ES-I3 (cell line): Measurements from ENCODE around the gene ERAS.

ENCODE experiments used
- H3K36me3 ChIP-seq: 2 replicates; pipeline ENCODE4 v1.6.1; 2013; ENCODE audit warnings: mild to moderate bottlenecking, low read length, control low read depth, moderate library complexity; ENCODE audit not compliant: insufficient read depth
- H3K4me1 ChIP-seq: 2 replicates; pipeline ENCODE4 v1.6.1; 2013; ENCODE audit warnings: mild to moderate bottlenecking, control low read depth, low read length; ENCODE audit not compliant: insufficient read depth
- H3K9ac ChIP-seq: 2 replicates; pipeline ENCODE4 v1.6.1; 2013; ENCODE audit warnings: low read depth, mild to moderate bottlenecking, low read length, moderate library complexity
- H3K9me3 ChIP-seq: 2 replicates; pipeline ENCODE4 v1.6.1; 2013; ENCODE audit warnings: mild to moderate bottlenecking, low read length, moderate library complexity; ENCODE audit not compliant: control insufficient read depth, insufficient read depth

Gene ERAS

DNA sequence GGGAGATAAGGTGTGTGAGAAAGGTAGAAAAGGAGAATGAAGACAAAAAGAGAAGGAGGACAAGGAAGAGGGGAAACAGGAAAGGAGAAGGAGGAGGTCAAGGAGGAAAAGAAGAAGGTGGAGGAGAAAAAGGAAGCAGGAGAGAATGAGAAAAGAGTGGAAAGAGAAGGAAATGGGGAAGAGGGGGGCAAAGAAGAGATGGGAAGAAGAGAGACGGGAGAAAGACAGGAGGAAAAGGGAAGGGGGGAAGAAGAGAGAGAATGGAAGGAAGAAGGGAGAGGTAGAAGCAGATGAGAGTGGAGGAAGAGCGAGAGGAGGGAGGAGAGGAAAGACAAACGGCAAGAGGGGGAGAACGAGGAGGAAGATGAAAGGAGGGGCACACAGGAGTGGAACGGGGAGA, 35.8 kb upstream of the ERAS start:
- Histone ChIP-seq H3K36me3 (no peaks in the 10 kb centered on the region), H3K4me1 (peaks cover 15% of the 10 kb centered on the region; the same call in 1 of the 2 replicates), H3K9me3 (no peaks in the 10 kb centered on the region), H3K9ac (no peak overlapping the region)

DNA sequence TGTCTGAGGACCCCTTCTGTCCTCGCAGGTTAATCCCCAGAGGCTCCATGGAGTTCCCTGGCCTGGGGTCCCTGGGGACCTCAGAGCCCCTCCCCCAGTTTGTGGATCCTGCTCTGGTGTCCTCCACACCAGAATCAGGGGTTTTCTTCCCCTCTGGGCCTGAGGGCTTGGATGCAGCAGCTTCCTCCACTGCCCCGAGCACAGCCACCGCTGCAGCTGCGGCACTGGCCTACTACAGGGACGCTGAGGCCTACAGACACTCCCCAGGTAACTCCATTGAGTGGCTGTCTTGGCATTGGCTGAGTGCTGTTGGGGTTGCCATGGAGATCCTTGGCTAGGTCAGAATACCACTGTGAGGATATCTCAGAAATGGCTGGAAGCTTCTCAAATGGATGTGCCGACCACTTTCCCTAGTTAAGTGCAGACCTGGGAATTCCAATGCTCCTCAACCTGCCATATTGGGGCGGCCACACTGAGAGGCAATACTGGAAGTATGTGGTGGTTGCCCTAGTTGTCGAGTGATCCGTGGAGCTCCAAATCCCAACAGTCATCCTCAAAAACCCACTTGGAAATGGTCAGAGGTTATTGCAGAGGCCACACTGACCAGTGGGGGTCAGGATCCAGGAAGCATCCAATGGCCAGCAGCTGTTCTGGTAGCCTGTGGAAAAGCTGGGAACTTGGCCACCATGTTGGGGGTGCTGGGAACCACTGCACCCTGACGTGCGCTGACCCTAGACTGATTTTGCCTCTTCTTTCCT, 35.1 kb upstream of the ERAS start:
- Histone ChIP-seq H3K9me3 (no peaks in the 10 kb centered on the region), H3K36me3 (no peaks in the 10 kb centered on the region), H3K9ac (no peak overlapping the region), H3K4me1 (peaks cover 15% of the 10 kb centered on the region; the same call in 1 of the 2 replicates)

GRCh38 chrX:48792219-48792618, 34.1 kb upstream of the ERAS start:
- Histone ChIP-seq H3K9ac (no peak overlapping the region), H3K36me3 (no peaks in the 10 kb centered on the region), H3K4me1 (peaks cover 15% of the 10 kb centered on the region; the same call in 1 of the 2 replicates), H3K9me3 (no peaks in the 10 kb centered on the region)

DNA sequence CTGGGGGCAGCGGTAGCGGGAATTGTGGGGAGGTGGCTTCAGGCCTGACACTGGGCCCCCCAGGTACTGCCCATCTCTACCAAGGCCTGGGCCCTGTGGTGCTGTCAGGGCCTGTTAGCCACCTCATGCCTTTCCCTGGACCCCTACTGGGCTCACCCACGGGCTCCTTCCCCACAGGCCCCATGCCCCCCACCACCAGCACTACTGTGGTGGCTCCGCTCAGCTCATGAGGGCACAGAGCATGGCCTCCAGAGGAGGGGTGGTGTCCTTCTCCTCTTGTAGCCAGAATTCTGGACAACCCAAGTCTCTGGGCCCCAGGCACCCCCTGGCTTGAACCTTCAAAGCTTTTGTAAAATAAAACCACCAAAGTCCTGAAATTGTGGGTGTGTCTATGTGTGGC, 32.4 kb upstream of the ERAS start:
- H3K9me3 ChIP-seq: no peaks in the 10 kb centered on the region
- H3K36me3 ChIP-seq: no peaks in the 10 kb centered on the region
- peaks cover 15% of the 10 kb centered on the region; the same call in 1 of the 2 replicates for H3K4me1 ChIP-seq
- no peak overlapping the region for H3K9ac ChIP-seq

DNA sequence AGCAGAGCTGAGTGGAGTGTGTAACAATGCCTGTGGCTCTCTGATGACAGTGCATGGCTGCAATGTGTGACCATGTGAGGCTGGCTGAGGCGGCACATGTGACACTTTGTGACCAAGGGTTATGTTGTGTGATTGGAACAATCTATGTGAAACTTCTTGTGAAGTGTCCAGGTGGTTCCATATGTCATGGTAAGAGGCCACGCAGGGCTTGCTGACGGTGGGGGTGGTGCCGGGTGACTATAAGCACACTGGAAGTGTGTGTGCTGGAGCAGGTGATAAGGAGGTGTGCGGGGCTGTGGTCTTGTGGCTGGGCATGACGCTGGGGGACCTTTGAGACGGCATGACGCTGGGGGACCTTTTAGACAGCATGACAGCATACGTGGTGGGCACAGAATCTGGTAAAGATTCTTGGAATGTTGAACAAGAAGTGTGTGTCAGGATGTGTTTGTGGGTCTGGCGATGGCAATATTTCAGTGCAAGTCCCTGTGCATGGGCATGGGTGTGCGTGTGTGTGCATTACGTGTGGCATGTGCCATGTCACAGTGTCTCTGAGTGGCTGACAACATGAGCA, 31.9 kb upstream of the ERAS start:
- no peaks in the 10 kb centered on the region for H3K9me3 ChIP-seq
- peaks cover 15% of the 10 kb centered on the region; the same call in 1 of the 2 replicates for H3K4me1 ChIP-seq
- no peaks in the 10 kb centered on the region for H3K36me3 ChIP-seq
- no peak overlapping the region for H3K9ac ChIP-seq

- Histone ChIP-seq H3K36me3 (no peaks in the 10 kb centered on the region), H3K9me3 (no peaks in the 10 kb centered on the region), H3K9ac (no peak overlapping the region), H3K4me1 (peaks cover 15% of the 10 kb centered on the region; the same call in 1 of the 2 replicates)
Measured at GRCh38 chrX:48794911-48795515, 31.3 kb upstream of the ERAS start.

GRCh38 chrX:48798318-48798717, 28.0 kb upstream of the ERAS start:
- H3K9me3 ChIP-seq: no peaks in the 10 kb centered on the region
- H3K4me1 ChIP-seq: peaks cover 15% of the 10 kb centered on the region; the same call in 1 of the 2 replicates
- no peaks in the 10 kb centered on the region for H3K36me3 ChIP-seq
- no peak overlapping the region for H3K9ac ChIP-seq

DNA sequence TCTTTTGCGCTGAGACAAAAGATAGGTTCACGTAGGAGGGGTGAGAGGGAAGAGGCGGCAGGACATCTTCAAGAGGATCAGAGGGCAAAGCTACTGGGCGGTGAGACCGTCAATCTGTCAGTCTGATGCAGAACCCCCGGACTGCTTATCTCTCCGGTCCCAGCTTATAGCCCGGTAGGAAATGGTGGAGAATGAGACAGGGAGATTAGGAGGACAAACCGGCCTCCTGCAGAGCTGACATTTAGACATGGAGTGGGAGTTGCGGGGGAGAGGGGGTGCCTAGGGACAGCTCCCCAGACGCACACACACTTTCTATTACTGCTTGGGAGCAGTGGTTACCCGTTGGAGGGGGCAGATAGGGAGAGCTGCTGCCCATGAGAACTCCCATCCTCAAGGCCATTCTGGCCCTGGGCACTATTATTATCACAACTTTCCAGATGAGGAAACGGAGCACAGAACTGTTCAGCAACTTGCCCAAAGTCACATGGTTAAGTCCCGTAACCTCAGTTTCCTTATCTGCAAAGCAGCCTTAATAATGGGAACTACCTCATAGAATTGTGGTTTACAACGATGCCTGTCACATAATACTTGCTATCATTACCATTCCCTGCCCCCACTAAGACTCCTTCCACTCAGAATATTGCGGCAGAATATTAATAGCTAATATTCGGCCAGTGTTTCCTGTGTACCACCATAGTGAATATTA, 25.6 kb upstream of the ERAS start:
- Histone ChIP-seq H3K4me1 (no peaks in the 10 kb centered on the region; the same call in 1 of the 2 replicates), H3K9me3 (no peaks in the 10 kb centered on the region), H3K9ac (peak overlapping the region; percentile 94), H3K36me3 (no peaks in the 10 kb centered on the region; the same call in 1 of the 2 replicates)

DNA sequence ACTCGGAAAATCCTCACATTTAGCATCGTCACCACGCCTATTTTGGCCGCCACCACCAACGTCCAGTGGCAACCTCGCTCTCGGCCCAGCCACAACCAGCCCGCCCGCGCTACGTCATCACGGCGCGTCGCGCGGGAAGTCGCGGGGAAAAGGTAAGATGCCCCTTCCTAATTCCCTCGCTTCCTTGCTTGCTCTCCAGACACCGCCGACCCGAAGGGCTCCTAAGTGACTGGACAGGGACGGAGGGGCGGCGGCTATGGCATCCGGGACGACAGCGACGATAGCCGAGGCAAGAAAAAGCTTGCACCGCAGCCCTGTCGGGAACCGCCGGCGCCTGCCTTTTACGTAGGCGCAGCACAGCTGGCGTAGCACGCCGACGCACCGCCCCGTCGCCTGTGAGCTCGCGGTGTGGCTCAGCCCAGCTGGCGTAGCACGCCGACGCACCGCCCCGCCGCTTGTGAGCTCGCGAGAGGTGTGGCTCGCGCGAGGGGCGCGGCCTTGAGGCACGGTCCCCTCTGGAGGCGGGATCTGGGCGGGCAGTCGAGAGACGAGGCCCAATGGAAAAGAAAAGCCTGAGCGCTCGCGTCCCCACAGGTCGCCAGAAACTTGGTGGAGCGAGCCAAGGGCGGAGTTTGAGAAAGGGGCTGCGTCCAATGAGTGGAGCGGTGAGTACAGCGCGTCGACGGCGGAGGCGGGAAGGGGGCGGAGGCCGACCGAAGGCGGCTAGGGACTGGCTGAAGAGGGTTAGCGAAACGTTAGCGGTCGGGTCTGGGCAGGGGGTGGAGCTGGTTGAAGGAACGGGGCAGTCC, 24.8 kb upstream of the ERAS start, which contains the start of gene HDAC6:
HDAC6 (plus strand) TSS at position 788 of the 809 bp plus-strand sequence. CDS start 626 bp downstream, outside the sequence.
- H3K9me3 ChIP-seq: no peaks in the 10 kb centered on the region
- no peaks in the 10 kb centered on the region for H3K4me1 ChIP-seq
- peak within 1 kb of the TSS; percentile 94 for H3K9ac ChIP-seq
- no peaks in the 10 kb centered on the region; the same call in 1 of the 2 replicates for H3K36me3 ChIP-seq

GRCh38 chrX:48802089-48802904, 24.0 kb upstream of the ERAS start:
- Histone ChIP-seq H3K36me3 (no peaks in the 10 kb centered on the region; the same call in 1 of the 2 replicates), H3K4me1 (no peaks in the 10 kb centered on the region), H3K9me3 (no peaks in the 10 kb centered on the region), H3K9ac (peak overlapping the region; percentile 94)

DNA sequence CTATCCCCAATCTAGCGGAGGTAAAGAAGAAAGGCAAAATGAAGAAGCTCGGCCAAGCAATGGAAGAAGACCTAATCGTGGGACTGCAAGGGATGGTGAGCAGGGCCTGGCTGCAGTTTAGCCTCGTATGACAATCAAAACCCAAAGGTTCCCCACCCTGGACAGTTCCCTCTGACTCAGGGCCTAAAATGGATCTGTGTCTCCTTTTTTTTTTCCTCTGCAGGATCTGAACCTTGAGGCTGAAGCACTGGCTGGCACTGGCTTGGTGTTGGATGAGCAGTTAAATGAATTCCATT, 23.5 kb upstream of the ERAS start:
- peak overlapping the region; percentile 94 for H3K9ac ChIP-seq
- H3K9me3 ChIP-seq: no peaks in the 10 kb centered on the region
- no peaks in the 10 kb centered on the region for H3K4me1 ChIP-seq
- no peaks in the 10 kb centered on the region; the same call in 1 of the 2 replicates for H3K36me3 ChIP-seq

- Histone ChIP-seq H3K4me1 (no peaks in the 10 kb centered on the region), H3K9ac (no peak overlapping the region), H3K36me3 (no peaks in the 10 kb centered on the region; the same call in 1 of the 2 replicates), H3K9me3 (no peaks in the 10 kb centered on the region)
Measured at GRCh38 chrX:48806081-48806480, 20.2 kb upstream of the ERAS start.

DNA sequence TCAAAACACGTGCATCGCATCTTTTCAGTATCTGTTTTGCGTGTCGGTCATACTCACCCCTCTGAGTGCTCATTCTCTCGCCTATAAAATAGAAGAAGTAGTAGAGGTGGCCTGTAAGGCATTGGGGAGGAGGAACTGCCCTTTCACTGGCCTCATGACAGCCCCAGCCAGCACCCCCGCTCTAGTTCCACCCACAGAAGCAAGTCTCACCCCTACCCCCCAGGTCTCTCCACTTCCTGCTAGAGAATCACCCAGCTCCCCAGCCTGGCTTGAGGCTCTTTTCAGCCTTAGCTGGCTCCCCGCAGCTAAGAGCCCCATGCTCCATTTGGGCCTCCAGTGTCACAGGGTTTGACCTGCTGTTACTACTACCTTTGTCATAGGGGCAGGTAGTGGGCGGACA, 12.7 kb upstream of the ERAS start:
- H3K36me3 ChIP-seq: no peaks in the 10 kb centered on the region

More for the DNA sequence above, 12.7 kb upstream of the ERAS start:
- Histone ChIP-seq H3K9ac (no peak overlapping the region), H3K4me1 (no peaks in the 10 kb centered on the region), H3K9me3 (no peaks in the 10 kb centered on the region)
